ENCODE data around the gene NBPF1.
"Not testable (repeated sequence)": the region's sequence is repeated elsewhere in the genome, so short reads cannot be mapped to it uniquely, and the experiment has no call there.

DNA sequence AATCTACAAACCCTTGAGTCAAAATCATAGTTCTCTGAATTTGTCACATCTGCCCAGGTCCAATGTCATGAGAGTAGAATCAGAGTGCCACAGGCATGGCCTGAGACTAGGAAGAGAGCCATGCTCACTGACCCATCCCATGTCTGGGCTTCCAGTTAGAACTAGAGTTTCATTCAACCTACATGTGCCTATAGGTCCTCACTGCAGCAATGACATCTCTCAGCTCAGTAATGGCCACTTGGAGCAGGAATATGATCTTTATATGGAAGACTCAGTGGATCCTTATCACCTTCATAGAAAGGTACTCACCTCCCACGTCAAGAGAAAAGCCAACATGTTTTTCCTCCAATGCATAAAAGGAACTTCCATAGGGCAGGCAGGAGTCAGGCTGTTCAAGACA, 48.0 kb downstream of the NBPF1 start:
- TF ChIP-seq, protein P1, sequence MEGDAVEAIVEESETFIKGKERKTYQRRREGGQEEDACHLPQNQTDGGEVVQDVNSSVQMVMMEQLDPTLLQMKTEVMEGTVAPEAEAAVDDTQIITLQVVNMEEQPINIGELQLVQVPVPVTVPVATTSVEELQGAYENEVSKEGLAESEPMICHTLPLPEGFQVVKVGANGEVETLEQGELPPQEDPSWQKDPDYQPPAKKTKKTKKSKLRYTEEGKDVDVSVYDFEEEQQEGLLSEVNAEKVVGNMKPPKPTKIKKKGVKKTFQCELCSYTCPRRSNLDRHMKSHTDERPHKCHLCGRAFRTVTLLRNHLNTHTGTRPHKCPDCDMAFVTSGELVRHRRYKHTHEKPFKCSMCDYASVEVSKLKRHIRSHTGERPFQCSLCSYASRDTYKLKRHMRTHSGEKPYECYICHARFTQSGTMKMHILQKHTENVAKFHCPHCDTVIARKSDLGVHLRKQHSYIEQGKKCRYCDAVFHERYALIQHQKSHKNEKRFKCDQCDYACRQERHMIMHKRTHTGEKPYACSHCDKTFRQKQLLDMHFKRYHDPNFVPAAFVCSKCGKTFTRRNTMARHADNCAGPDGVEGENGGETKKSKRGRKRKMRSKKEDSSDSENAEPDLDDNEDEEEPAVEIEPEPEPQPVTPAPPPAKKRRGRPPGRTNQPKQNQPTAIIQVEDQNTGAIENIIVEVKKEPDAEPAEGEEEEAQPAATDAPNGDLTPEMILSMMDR (IDR thresholded peaks at IDR 0.05): not testable (repeated sequence)
- TF ChIP-seq POLR2A (IDR thresholded peaks at IDR 0.05): not testable (repeated sequence)
